Measurements from ENCODE around the gene ATOSA.

The ATOSA gene

DNA sequence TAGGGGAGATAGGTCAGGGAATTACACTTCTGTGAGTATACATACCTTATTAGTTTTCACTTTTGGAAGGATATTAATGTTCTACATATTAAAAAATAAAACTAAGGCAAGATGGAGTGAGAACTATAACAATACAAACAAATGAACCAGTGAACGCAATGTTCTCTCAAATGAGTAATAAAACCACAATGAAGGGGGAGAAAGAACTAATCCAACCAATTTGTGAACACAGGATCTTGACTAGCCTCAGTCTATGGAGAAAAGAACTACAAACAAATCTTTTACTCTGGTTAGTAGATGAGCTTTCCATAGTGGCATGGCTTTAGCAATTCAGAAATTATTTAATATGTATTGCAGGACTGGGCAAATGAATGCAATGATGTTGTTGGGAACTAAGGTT, 26.9 kb upstream of the ATOSA start:
- Mint-ChIP-seq H3K27ac (no peak overlapping the region), H3K4me3 (no peak overlapping the region), H3K4me1 (ENCODE audit: low read depth) (no peaks in the 10 kb centered on the region), H3K9me3 (ENCODE audit: low read depth) (no peaks in the 10 kb centered on the region), H3K27me3 (no peaks in the 10 kb centered on the region), H3K36me3 (peaks cover 3% of the 10 kb centered on the region)

GRCh38 chr15:52702390-52702789, 23.2 kb upstream of the ATOSA start:
- H3K27me3 Mint-ChIP-seq, result no peaks in the 10 kb centered on the region
- no peaks in the 10 kb centered on the region for H3K9me3 Mint-ChIP-seq (ENCODE audit: low read depth)
- H3K27ac Mint-ChIP-seq, result no peak overlapping the region

GRCh38 chr15:52699457-52699856, 20.3 kb upstream of the ATOSA start:
- H3K4me3 Mint-ChIP-seq, result no peak overlapping the region
- H3K27me3 Mint-ChIP-seq, result peaks cover 4% of the 10 kb centered on the region
- H3K9me3 Mint-ChIP-seq (ENCODE audit: low read depth), result no peaks in the 10 kb centered on the region
- no peaks in the 10 kb centered on the region for H3K4me1 Mint-ChIP-seq (ENCODE audit: low read depth)
- H3K27ac Mint-ChIP-seq, result no peak overlapping the region
- H3K36me3 Mint-ChIP-seq, result no peaks in the 10 kb centered on the region

More at GRCh38 chr15:52702390-52702789, 23.2 kb upstream of the ATOSA start:
- no peak overlapping the region for H3K4me3 Mint-ChIP-seq
- H3K36me3 Mint-ChIP-seq, result no peaks in the 10 kb centered on the region
- no peaks in the 10 kb centered on the region for H3K4me1 Mint-ChIP-seq (ENCODE audit: low read depth)

DNA sequence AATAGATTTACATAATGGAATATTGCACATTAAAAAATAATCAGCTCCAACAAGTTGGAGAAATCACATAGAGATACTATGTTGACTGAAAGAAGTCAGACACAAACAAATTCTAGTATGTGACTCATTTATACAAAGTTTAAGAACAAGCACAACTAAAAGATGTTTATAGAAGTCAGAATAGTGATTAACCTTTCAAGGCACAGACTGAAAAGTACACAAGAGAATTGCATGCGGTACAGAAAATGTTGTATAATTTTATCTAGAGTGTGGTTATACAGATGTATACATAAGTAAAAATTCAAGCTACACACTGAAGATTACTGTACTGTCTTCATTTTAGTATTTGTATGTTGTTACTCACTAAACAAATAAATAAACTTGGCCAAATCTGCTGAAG, 19.3 kb upstream of the ATOSA start:
- no peak overlapping the region for H3K27ac Mint-ChIP-seq
- no peaks in the 10 kb centered on the region for H3K4me1 Mint-ChIP-seq (ENCODE audit: low read depth)
- H3K4me3 Mint-ChIP-seq, result no peak overlapping the region
- H3K27me3 Mint-ChIP-seq, result peaks cover 4% of the 10 kb centered on the region
- no peaks in the 10 kb centered on the region for H3K9me3 Mint-ChIP-seq (ENCODE audit: low read depth)
- H3K36me3 Mint-ChIP-seq, result no peaks in the 10 kb centered on the region

DNA sequence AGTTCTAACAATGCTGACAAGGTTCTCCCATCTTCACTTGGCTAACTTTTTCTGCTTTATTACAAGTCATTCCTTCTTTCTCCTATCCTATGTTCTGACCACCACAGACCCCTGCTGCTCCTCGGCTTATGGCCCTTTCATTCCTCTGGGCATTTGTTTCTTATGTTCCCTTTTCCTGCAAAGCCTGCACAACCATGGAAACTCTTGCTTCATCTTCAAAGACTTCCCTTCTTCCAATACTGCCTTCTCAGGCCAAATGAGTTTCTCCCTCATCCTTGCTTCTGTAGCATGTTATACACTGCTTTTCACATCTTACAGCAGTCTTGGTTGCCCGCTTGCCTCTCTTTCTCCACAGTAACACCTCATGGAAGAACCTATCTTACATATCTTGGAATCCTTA, 17.9 kb upstream of the ATOSA start:
- Mint-ChIP-seq H3K4me1 (ENCODE audit: low read depth) (no peaks in the 10 kb centered on the region), H3K9me3 (ENCODE audit: low read depth) (no peaks in the 10 kb centered on the region), H3K27ac (no peak overlapping the region), H3K36me3 (no peaks in the 10 kb centered on the region), H3K27me3 (peaks cover 4% of the 10 kb centered on the region), H3K4me3 (no peak overlapping the region)

- Mint-ChIP-seq H3K27me3 (peaks cover 4% of the 10 kb centered on the region), H3K9me3 (ENCODE audit: low read depth) (no peaks in the 10 kb centered on the region), H3K27ac (no peak overlapping the region), H3K36me3 (no peaks in the 10 kb centered on the region), H3K4me1 (ENCODE audit: low read depth) (no peaks in the 10 kb centered on the region), H3K4me3 (no peak overlapping the region)
Observed at GRCh38 chr15:52695154-52695553, 16.0 kb upstream of the ATOSA start.

DNA sequence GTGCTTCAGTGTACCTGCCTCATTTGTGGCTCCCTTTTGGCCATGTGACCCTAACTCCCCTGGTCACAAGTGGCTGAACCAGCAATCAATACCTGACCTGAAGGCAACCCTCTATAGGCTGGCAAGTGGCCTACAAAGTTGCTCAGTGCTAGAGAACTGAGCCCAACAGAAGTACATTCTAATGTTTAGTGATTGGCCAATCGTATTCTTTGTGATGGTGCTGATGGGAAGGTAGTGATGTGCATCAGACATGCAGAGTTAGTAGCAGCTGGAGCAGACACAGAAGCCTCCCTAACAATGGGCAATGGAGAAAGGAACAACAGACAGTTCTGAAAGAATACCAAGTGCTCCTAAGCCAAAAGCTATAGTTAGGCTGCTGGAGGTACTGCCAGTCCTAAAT, 10.4 kb upstream of the ATOSA start:
- Mint-ChIP-seq H3K27ac (no peak overlapping the region), H3K4me1 (ENCODE audit: low read depth) (no peaks in the 10 kb centered on the region), H3K9me3 (ENCODE audit: low read depth) (no peaks in the 10 kb centered on the region), H3K4me3 (no peak overlapping the region), H3K27me3 (no peaks in the 10 kb centered on the region), H3K36me3 (peaks cover 2% of the 10 kb centered on the region)

- Mint-ChIP-seq H3K4me3 (no peak overlapping the region), H3K36me3 (peaks cover 1% of the 10 kb centered on the region), H3K9me3 (ENCODE audit: low read depth) (no peaks in the 10 kb centered on the region), H3K27me3 (no peaks in the 10 kb centered on the region), H3K27ac (no peak overlapping the region), H3K4me1 (ENCODE audit: low read depth) (peaks cover 33% of the 10 kb centered on the region)
Observed at GRCh38 chr15:52683580-52683979, 4.4 kb upstream of the ATOSA start.

GRCh38 chr15:52682781-52683180, 3.6 kb upstream of the ATOSA start:
- peak overlapping the region; percentile 54 for H3K27ac Mint-ChIP-seq

DNA sequence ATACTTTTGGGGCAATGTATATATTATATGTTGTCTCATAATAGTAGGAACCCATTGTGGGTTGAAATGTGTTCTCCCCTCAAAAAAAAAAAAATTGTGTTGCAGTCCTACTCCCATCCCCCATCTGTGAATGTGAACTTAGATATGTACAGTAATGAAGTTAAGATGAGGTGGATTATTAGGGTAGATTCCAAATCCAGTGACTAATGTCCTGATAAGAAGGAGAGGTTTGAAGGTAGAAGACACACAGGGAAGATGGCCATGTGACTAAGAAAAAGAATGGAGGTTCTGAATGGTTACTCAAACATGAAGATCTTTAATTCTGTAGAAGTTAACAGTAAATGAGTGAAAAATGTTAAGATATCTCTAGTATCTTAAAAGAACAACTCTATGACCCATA, 3.0 kb upstream of the ATOSA start:
- H3K4me3 Mint-ChIP-seq, result peak overlapping the region; percentile 17
- no peaks in the 10 kb centered on the region for H3K27me3 Mint-ChIP-seq
- H3K9me3 Mint-ChIP-seq (ENCODE audit: low read depth), result no peaks in the 10 kb centered on the region
- peaks cover 42% of the 10 kb centered on the region for H3K4me1 Mint-ChIP-seq (ENCODE audit: low read depth)
- peak overlapping the region; percentile 24 for H3K27ac Mint-ChIP-seq
- H3K36me3 Mint-ChIP-seq, result no peaks in the 10 kb centered on the region

More at GRCh38 chr15:52682781-52683180, 3.6 kb upstream of the ATOSA start:
- Mint-ChIP-seq H3K4me1 (ENCODE audit: low read depth) (peaks cover 37% of the 10 kb centered on the region), H3K4me3 (no peak overlapping the region), H3K27me3 (no peaks in the 10 kb centered on the region), H3K9me3 (ENCODE audit: low read depth) (no peaks in the 10 kb centered on the region), H3K36me3 (no peaks in the 10 kb centered on the region)

DNA sequence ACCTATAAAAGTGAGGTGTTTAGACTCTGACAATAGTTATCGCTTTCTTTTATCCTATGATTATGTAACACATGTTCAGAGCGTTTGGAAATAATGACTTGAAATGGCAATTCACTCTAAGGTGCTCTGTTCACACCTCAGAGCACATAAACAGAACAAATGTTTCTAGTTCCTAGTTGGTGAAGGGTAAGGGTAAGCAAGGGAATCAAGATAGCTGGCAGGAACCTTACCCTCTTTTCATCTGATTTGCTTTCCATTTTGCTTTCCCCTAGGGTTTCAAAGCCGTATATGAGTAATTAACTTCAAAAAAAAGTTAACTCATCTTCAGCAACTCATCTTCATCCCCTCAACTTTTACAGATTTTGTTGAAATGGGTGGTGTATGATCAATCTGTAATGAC, 2.3 kb upstream of the ATOSA start:
- no peak overlapping the region for H3K27ac Mint-ChIP-seq
- no peaks in the 10 kb centered on the region for H3K36me3 Mint-ChIP-seq
- no peaks in the 10 kb centered on the region for H3K27me3 Mint-ChIP-seq
- H3K9me3 Mint-ChIP-seq (ENCODE audit: low read depth), result no peaks in the 10 kb centered on the region
- no peak overlapping the region for H3K4me3 Mint-ChIP-seq
- H3K4me1 Mint-ChIP-seq (ENCODE audit: low read depth), result peaks cover 47% of the 10 kb centered on the region

DNA sequence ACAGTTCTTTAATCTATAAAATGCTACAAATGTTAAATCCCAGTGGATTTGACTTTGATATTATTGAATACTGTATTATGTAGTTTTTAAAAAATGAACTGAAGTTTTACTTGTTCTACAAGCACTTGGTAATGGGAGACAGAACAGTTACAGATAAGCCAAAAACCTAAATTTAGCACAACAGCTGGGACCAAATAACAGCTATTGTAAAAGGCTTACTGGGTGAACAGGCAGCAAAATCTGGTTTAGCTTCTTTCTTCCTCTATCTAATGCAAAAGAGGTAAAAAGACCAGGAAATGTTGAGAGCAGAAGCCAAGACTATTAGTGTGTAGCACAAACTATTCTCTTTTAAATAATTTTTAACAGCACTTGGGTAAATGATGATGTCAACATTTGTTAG, 1.6 kb upstream of the ATOSA start:
- Mint-ChIP-seq H3K4me1 (ENCODE audit: low read depth) (peaks cover 53% of the 10 kb centered on the region), H3K27ac (no peak overlapping the region), H3K9me3 (ENCODE audit: low read depth) (no peaks in the 10 kb centered on the region), H3K4me3 (peak overlapping the region; percentile 82), H3K36me3 (no peaks in the 10 kb centered on the region), H3K27me3 (no peaks in the 10 kb centered on the region)

DNA sequence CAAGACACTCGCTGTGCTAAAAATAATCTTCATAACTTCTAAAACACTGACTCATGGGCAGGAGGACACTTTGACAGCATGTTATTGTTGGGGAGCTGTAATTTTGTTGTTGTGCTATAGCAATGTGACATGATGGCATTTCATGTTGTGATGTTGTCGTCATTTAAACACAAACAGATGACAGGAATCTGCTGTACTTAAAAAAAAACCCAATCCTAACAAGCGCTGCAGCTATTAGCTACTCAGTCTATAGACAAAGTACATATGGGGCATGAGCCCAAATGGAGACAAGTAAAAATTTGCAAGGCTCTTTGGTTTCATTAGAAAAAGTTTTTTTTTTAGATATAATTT, 828 bp upstream of the ATOSA start:
- Mint-ChIP-seq H3K9me3 (ENCODE audit: low read depth) (no peaks in the 10 kb centered on the region), H3K4me3 (peak overlapping the region; percentile 82), H3K36me3 (peaks cover 4% of the 10 kb centered on the region), H3K27me3 (no peaks in the 10 kb centered on the region), H3K4me1 (ENCODE audit: low read depth) (peaks cover 58% of the 10 kb centered on the region), H3K27ac (no peak overlapping the region)

DNA sequence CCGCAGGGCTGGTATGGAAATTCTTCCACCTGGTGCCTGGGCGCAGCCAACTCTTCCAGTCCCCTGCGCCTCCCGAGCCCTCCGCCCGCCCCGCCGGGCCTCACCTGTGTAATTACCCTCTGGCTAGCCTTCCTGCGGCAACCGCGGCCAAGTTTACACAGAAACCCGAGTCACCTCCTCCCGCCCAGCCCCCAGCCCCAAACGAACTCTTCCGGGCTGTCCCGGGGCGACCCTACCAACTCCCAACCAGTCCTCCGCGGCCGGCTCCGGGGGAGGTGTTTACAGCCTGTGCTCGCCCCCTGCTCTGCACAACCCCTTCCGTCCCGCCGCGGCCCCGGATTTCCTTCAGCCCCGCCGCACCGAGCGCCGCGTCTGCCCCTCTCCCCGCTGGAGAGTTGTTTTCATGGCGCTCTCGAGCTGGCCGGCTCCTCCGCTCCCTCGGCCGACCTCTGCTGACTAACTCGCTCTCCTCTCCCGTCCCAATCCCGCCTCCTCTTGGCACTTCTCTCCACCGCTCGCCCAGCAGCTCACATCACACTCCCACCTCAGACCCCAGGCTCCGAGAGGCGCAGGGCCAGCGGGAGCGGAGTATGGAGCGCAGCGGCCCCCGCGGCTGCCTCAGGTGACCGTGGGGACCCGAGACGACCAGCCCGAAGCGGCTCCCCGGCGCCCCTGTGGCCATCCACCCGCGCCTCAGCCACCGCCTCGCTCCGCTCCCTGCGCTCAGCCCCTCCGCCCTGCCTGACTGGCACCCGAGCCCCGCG, 538 bp downstream of the ATOSA start:
- peaks cover 56% of the 10 kb centered on the region for H3K4me1 Mint-ChIP-seq (ENCODE audit: low read depth)

DNA sequence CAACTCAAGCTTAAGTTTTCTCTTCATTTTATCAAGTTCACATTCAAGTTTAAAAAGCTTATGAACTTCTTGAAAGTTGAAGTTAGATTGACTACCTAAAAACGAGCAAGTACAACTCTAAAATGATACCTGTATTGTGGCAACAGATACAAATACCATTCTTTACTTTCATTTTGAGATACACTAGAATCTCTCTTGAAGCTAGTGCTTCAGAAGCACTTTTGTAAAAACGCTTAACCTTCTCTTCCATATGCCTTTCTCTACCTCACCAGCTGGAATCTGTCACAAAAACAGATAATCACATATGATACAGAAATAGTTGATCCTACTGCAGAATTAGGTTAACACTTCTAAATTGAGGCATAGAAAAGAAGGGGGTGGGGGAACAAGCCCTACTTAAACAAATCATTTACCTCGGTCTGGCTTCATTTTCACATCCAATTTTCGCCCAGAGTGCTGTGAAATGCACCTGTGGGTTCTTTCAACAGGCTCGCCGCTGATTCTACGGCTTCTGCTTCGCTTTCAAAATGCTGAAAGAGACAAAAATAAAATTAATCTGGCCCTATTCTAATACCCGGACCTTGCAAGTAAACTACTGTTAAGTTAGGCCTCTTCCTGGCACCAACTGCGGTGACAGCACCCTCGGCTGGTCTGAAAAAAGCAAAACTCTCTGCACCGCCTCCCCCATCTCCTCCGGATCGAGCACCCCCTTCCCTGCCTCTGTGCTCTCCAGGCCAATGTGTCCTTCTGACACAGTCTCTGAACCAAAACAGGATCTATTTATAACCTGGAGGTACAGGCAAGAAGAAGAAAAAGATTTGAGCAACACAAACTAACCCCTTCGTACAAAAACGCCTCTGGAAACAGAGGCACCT, 1.4 kb downstream of the ATOSA start:
- peaks cover 57% of the 10 kb centered on the region for H3K4me1 Mint-ChIP-seq (ENCODE audit: low read depth)

More for the DNA sequence above, 538 bp downstream of the ATOSA start:
- Mint-ChIP-seq H3K27ac (peak overlapping the region; percentile 97), H3K27me3 (no peaks in the 10 kb centered on the region), H3K4me3 (peak overlapping the region; percentile 98), H3K9me3 (ENCODE audit: low read depth) (no peaks in the 10 kb centered on the region), H3K36me3 (peaks cover 4% of the 10 kb centered on the region)

More for the DNA sequence above, 1.4 kb downstream of the ATOSA start:
- Mint-ChIP-seq H3K9me3 (ENCODE audit: low read depth) (no peaks in the 10 kb centered on the region), H3K27me3 (no peaks in the 10 kb centered on the region), H3K27ac (peak overlapping the region; percentile 97), H3K36me3 (peaks cover 6% of the 10 kb centered on the region), H3K4me3 (peak overlapping the region; percentile 98)
